Lung (tissue), 12 donors: ENCODE data around the gene CFAP65. TPM values are rescaled to one million over a fixed set of nuclear protein-coding genes. Genes with fewer than 3 reads are reported as not detected.

Source experiments
- ATAC-seq: fragments of 200-7000 bp; cut with Tn5 transposase; one replicate; pipeline ENCODE4 v1.9.1; 2020; ENCODE audit warnings: moderate number of reproducible peaks; ENCODE audit not compliant: insufficient read depth, low FRiP score
- DNase-seq, 3 donors: peaks; one replicate each; pipeline ENCODE4 v3.0.0-alpha.2; 2013 to 2017
- H3K27ac ChIP-seq, 2 donors: one replicate each; pipeline ENCODE4 v1.5.1; 2013; ENCODE audit warnings: mild to moderate bottlenecking in 2 of 2, moderate library complexity in 2 of 2, control low read depth in 1 of 2, inconsistent platforms in 1 of 2, low read depth in 1 of 2, low read length in 1 of 2
- H3K27me3 ChIP-seq, 3 donors: one replicate each; pipeline ENCODE4 v1.5.1; 2013; ENCODE audit warnings: low read length in 2 of 3; ENCODE audit not compliant: control insufficient read depth in 3 of 3, insufficient read depth in 3 of 3
- H3K36me3 ChIP-seq, 4 donors: one replicate each; pipeline ENCODE4 v1.5.1; 2013; ENCODE audit warnings: low read length in 4 of 4, mild to moderate bottlenecking in 1 of 4, moderate library complexity in 1 of 4; ENCODE audit not compliant: control insufficient read depth in 4 of 4, insufficient read depth in 4 of 4
- H3K4me1 ChIP-seq, 5 donors: one replicate each; pipeline ENCODE4 v1.5.1; 2013; ENCODE audit warnings: low read length in 5 of 5, mild to moderate bottlenecking in 2 of 5, moderate library complexity in 1 of 5; ENCODE audit not compliant: control insufficient read depth in 5 of 5, insufficient read depth in 5 of 5
- H3K4me3 ChIP-seq: one replicate; pipeline ENCODE4 v1.5.1; 2013; ENCODE audit warnings: mild to moderate bottlenecking, control low read depth, moderate library complexity
- H3K9ac ChIP-seq, 2 donors: one replicate each; pipeline ENCODE4 v1.5.1; 2013; ENCODE audit warnings: low read length in 2 of 2, control low read depth in 1 of 2; ENCODE audit not compliant: insufficient read depth in 1 of 2
- H3K9me3 ChIP-seq, 4 donors: one replicate each; pipeline ENCODE4 v1.5.1; 2013; ENCODE audit warnings: low read length in 3 of 4, mild to moderate bottlenecking in 1 of 4, moderate library complexity in 1 of 4; ENCODE audit not compliant: control insufficient read depth in 4 of 4, insufficient read depth in 3 of 4
- CTCF ChIP-seq: IDR thresholded peaks from 2 replicates; pipeline ENCODE4 v1.5.1; 2012; ENCODE audit warnings: mild to moderate bottlenecking; ENCODE audit errors: control extremely low read depth, extremely low read depth
- WGBS, 2 donors: extraction: QIAGEN DNeasy Blood & Tissue Kit; methylation state at CpG; one replicate each; pipeline ENCODE4 v1.1.7; 2013; 5-methylcytosine and 5-hydroxymethylcytosine counted together
- polyA plus RNA-seq, 2 donors: library from polyadenylated mRNA; stranded (reverse); fragments of 200-250 nt; gene quantifications; one replicate each; pipeline ENCODE4 v1.2.1, GENCODE V29; 2013
- total RNA-seq, 2 donors: library from RNA; depleted of rRNA in 1 of 2; stranded (reverse); fragments of >200 nt in 1 of 2; gene quantifications; one replicate each; pipeline ENCODE4 v1.2.1, GENCODE V29; 2014 to 2021
- donor health status: control.
- donor health status: control.
- donor health status: Bipolar disorder and iron deficiency.
- donor health status: healthy.
- donor health status: DM: yes; HTN: yes; CAD: no.

Gene CFAP65
- total and polyA plus RNA-seq, 4 donors, result 3.9 to 16.5 (median 8.1) TPM

- Histone ChIP-seq H3K4me1 (peaks cover 0 to 13% (median 0%) of the 10 kb centered on the region in 5 donors), H3K9me3 (no peaks in the 10 kb centered on the region), H3K27me3 (peaks cover 0 to 37% (median 30%) of the 10 kb centered on the region in 3 donors), H3K4me3 (no peak overlapping the region), H3K36me3 (peaks cover 0 to 4% (median 0%) of the 10 kb centered on the region in 4 donors), H3K9ac (no peak overlapping the region), H3K27ac (no peak overlapping the region)
- ATAC-seq (no peak), DNase-seq (no peak)
- WGBS, 2 donors, result 91 to 93% methylated on average over 43 of the region's 43 CpGs
- TF ChIP-seq CTCF, result no peak
Observed at GRCh38 chr2:219054956-219055903, 13.9 kb upstream of the CFAP65 start.

- H3K4me1 ChIP-seq, result no peaks in the 10 kb centered on the region
- H3K36me3 ChIP-seq, result no peaks in the 10 kb centered on the region
- no peak for DNase-seq
- no peaks in the 10 kb centered on the region for H3K9me3 ChIP-seq
- H3K27ac ChIP-seq, result no peak overlapping the region
- no peak overlapping the region for H3K4me3 ChIP-seq
- peaks cover 0 to 4% (median 0%) of the 10 kb centered on the region in 3 donors for H3K27me3 ChIP-seq
- 69 to 70% methylated on average over 6 of the region's 6 CpGs for WGBS, 2 donors
- ATAC-seq, result no peak
- H3K9ac ChIP-seq, result no peak overlapping the region
- TF ChIP-seq CTCF, result no peak
Observed at GRCh38 chr2:219049282-219049681, 8.0 kb upstream of the CFAP65 start.

- H3K4me3 ChIP-seq, result no peak overlapping the region
- H3K36me3 ChIP-seq, result no peaks in the 10 kb centered on the region
- peaks cover 0 to 18% (median 9%) of the 10 kb centered on the region in 3 donors for H3K27me3 ChIP-seq
- DNase-seq (peak; percentile 60 to 75 (median 67)), ATAC-seq (no peak)
- no peaks in the 10 kb centered on the region for H3K9me3 ChIP-seq
- H3K27ac ChIP-seq, result no peak overlapping the region
- no peaks in the 10 kb centered on the region for H3K4me1 ChIP-seq
- TF ChIP-seq CTCF, result no peak
- H3K9ac ChIP-seq, result no peak overlapping the region
- WGBS, 2 donors, result 6 to 7% methylated on average over 6 of the region's 6 CpGs
Observed at GRCh38 chr2:219045937-219046550, 4.7 kb upstream of the CFAP65 start.
